PFSK-1 (cell line): ENCODE results near the gene MTMR12.

Source experiments
- FOXP2 ChIP-seq: optimal IDR thresholded peaks from 2 replicates; pipeline ENCODE3; 2011; ENCODE audit warnings: borderline replicate concordance, control low read depth, inconsistent platforms; ENCODE audit not compliant: insufficient read depth; ENCODE audit errors: extremely low read length, extremely low read depth
- POLR2AphosphoS5 ChIP-seq: IDR thresholded peaks from 2 replicates; pipeline ENCODE4 v1.6.1; 2012; ENCODE audit warnings: low read depth, mild to moderate bottlenecking, control low read depth, low read length, moderate library complexity
- REST ChIP-seq, 2 experiments: IDR thresholded peaks; 2 replicates each; pipeline versions ENCODE4 v1.6.1 to v1.8.0; 2011 to 2012; ENCODE audit warnings: low read depth in 2 of 2, low read length in 2 of 2, control low read depth in 1 of 2, inconsistent platforms in 1 of 2, mild to moderate bottlenecking in 1 of 2, moderate library complexity in 1 of 2; ENCODE audit not compliant: insufficient read depth in 1 of 2
- SIN3A ChIP-seq: IDR thresholded peaks from 2 replicates; pipeline ENCODE4 v1.6.1; 2012; ENCODE audit warnings: mild to moderate bottlenecking, low read length, moderate library complexity, borderline replicate concordance; ENCODE audit not compliant: insufficient read depth
- TAF1 ChIP-seq: IDR thresholded peaks from 2 replicates; pipeline ENCODE4 v1.6.1; 2012; ENCODE audit warnings: low read length, control low read depth, borderline replicate concordance; ENCODE audit not compliant: insufficient read depth

MTMR12 gene

GRCh38 chr5:32272746-32273145 lies 40.0 kb downstream of the MTMR12 start:
- TF ChIP-seq REST (IDR thresholded peaks at IDR 0.05; ENCODE audit: insufficient read depth in 1 of 2, low read depth in 2 of 2, low read length in 2 of 2), result no peak
- no peak for TF ChIP-seq SIN3A
- no peak for TF ChIP-seq FOXP2
- no peak for TF ChIP-seq TAF1
- TF ChIP-seq POLR2AphosphoS5, result no peak

GRCh38 chr5:32270946-32271345 lies 41.8 kb downstream of the MTMR12 start:
- no peak for TF ChIP-seq FOXP2
- TF ChIP-seq SIN3A, result no peak

GRCh38 chr5:32270178-32270577 lies 42.6 kb downstream of the MTMR12 start:
- TF ChIP-seq TAF1 (no peak), REST (IDR thresholded peaks at IDR 0.05; ENCODE audit: insufficient read depth in 1 of 2, low read depth in 2 of 2, low read length in 2 of 2) (no peak), SIN3A (no peak), POLR2AphosphoS5 (no peak), FOXP2 (no peak)

- TF ChIP-seq SIN3A (no peak), TAF1 (no peak), POLR2AphosphoS5 (no peak), REST (IDR thresholded peaks at IDR 0.05; ENCODE audit: insufficient read depth in 1 of 2, low read depth in 2 of 2, low read length in 2 of 2) (no peak), FOXP2 (no peak)
Observed at GRCh38 chr5:32265902-32266301, 46.8 kb downstream of the MTMR12 start.

- TF ChIP-seq POLR2AphosphoS5, result no peak
- no peak for TF ChIP-seq FOXP2
- TF ChIP-seq SIN3A, result no peak
- no peak for TF ChIP-seq REST (IDR thresholded peaks at IDR 0.05; ENCODE audit: insufficient read depth in 1 of 2, low read depth in 2 of 2, low read length in 2 of 2)
- TF ChIP-seq TAF1, result no peak
Observed at GRCh38 chr5:32264957-32265572, 47.7 kb downstream of the MTMR12 start.

GRCh38 chr5:32263684-32264083 lies 49.1 kb downstream of the MTMR12 start:
- TF ChIP-seq FOXP2, result no peak
- no peak for TF ChIP-seq REST (IDR thresholded peaks at IDR 0.05; ENCODE audit: insufficient read depth in 1 of 2, low read depth in 2 of 2, low read length in 2 of 2)
- TF ChIP-seq POLR2AphosphoS5, result no peak
- no peak for TF ChIP-seq TAF1
- TF ChIP-seq SIN3A, result no peak
